ENCODE results near the gene SYT17. TPM values are rescaled to one million over a fixed set of nuclear protein-coding genes. Genes with fewer than 3 reads are reported as not detected.

The SYT17 gene
- total RNA-seq, 1 experiment from 2014 or later, result 4.2 TPM

DNA sequence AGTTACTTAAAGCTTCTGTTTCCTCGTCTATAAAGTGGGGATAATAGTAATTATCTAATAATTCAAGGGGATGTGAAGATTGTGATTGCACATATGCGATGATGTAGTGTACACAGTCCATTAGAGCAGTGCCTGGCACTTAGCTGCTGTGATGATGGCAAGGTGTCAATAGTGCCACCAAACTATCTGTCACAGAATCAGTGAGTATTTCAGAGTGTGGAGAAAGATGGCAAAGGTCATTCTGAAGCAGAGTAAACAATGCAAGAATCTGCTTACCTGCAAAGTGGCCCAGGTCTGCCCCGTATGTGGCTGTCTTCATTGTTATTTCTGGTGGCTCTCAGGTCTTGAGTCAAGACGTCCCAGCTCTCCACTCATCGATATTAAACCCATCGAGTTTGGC, 15.1 kb downstream of the SYT17 start:
- Mint-ChIP-seq H3K36me3 (ENCODE audit: insufficient read depth, unreplicated experiment) (no peaks in the 10 kb centered on the region), H3K27me3 (ENCODE audit: insufficient read depth, unreplicated experiment) (no peaks in the 10 kb centered on the region), H3K27ac (ENCODE audit: unreplicated experiment) (no peak overlapping the region), H3K4me3 (ENCODE audit: unreplicated experiment) (no peak overlapping the region), H3K4me1 (ENCODE audit: low read depth, unreplicated experiment) (no peaks in the 10 kb centered on the region), H3K9me3 (ENCODE audit: unreplicated experiment) (no peaks in the 10 kb centered on the region)
- Histone ChIP-seq H3K27me3 (replicated peaks; ENCODE audit: control insufficient read depth, insufficient read depth, low read length) (no peaks in the 10 kb centered on the region), H3K4me1 (no peaks in the 10 kb centered on the region), H3K4me3 (ENCODE audit: low read depth, low read length) (no peak overlapping the region), H3K9me3 (no peaks in the 10 kb centered on the region), H3K36me3 (ENCODE audit: control insufficient read depth, insufficient read depth, low read length) (peaks cover 2% of the 10 kb centered on the region; the same call in 1 of the 2 replicates)
- ChIA-PET POLR2A (no interaction called here), CTCF (no interaction called here)
- TF ChIP-seq, protein P1, sequence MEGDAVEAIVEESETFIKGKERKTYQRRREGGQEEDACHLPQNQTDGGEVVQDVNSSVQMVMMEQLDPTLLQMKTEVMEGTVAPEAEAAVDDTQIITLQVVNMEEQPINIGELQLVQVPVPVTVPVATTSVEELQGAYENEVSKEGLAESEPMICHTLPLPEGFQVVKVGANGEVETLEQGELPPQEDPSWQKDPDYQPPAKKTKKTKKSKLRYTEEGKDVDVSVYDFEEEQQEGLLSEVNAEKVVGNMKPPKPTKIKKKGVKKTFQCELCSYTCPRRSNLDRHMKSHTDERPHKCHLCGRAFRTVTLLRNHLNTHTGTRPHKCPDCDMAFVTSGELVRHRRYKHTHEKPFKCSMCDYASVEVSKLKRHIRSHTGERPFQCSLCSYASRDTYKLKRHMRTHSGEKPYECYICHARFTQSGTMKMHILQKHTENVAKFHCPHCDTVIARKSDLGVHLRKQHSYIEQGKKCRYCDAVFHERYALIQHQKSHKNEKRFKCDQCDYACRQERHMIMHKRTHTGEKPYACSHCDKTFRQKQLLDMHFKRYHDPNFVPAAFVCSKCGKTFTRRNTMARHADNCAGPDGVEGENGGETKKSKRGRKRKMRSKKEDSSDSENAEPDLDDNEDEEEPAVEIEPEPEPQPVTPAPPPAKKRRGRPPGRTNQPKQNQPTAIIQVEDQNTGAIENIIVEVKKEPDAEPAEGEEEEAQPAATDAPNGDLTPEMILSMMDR (IDR thresholded peaks at IDR 0.05; ENCODE audit: insufficient read depth in 1 of 2, low read depth in 1 of 2, low read length in 1 of 2, severe bottlenecking in 1 of 2, unreplicated experiment in 1 of 2), result no peak
- intact Hi-C loops (cut with micrococcal nuclease; ENCODE audit: unreplicated experiment), result no loop called here
- no TSS peak for BruUV-seq (replicated peaks)
- no peak for DNase-seq

DNA sequence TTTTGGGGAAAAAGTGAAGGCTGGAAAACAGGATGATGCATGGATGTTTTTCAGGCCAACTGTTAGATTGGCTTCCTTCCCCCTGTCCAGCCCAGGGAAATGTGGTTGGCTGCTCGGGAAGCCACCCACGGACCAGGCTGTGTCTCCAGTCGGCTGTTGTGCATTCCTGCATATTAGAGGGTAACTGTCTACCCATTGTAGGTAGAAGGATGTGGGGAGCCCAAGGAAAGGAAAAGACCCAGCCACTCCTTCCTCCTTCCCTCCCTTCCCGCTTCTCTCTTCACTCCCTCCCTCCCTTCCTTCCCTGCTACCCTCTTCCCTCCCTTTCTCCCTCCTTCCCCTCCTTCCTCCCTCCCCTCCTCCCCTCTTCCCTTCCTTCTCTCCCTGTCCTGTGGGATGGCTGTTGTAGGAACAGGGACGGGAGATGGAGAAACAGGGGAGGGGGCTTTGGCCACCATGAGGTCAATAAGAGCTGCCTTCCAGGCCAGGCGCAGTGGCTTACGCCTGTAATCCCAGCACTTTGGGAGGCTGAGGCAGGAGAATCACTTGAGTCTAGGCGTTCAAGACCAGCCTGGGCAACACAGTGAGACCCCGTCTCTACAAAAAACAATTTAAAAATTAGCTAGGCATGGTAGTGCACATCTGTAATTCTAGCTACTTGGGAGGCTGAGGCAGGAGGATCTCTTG, 16.9 kb downstream of the SYT17 start:
- intact Hi-C loops (cut with micrococcal nuclease; ENCODE audit: unreplicated experiment), result no loop called here
- H3K4me3 Mint-ChIP-seq (ENCODE audit: unreplicated experiment), result no peak overlapping the region
- H3K27me3 Mint-ChIP-seq (ENCODE audit: insufficient read depth, unreplicated experiment), result no peaks in the 10 kb centered on the region
- TF ChIP-seq, protein P1 (IDR thresholded peaks at IDR 0.05; ENCODE audit: insufficient read depth in 1 of 2, low read depth in 1 of 2, low read length in 1 of 2, severe bottlenecking in 1 of 2, unreplicated experiment in 1 of 2), result no peak
- Histone ChIP-seq H3K27me3 (replicated peaks; ENCODE audit: control insufficient read depth, insufficient read depth, low read length) (no peaks in the 10 kb centered on the region), H3K9me3 (no peaks in the 10 kb centered on the region), H3K4me3 (ENCODE audit: low read depth, low read length) (no peak overlapping the region), H3K36me3 (ENCODE audit: control insufficient read depth, insufficient read depth, low read length) (peaks cover 2% of the 10 kb centered on the region; the same call in 1 of the 2 replicates), H3K4me1 (no peaks in the 10 kb centered on the region)
- POLR2A ChIA-PET, result no interaction called here
- no peaks in the 10 kb centered on the region for H3K4me1 Mint-ChIP-seq (ENCODE audit: low read depth, unreplicated experiment)
- H3K27ac Mint-ChIP-seq (ENCODE audit: unreplicated experiment), result no peak overlapping the region
- BruUV-seq (replicated peaks), result no TSS peak
- no peaks in the 10 kb centered on the region for H3K9me3 Mint-ChIP-seq (ENCODE audit: unreplicated experiment)
- no peaks in the 10 kb centered on the region for H3K36me3 Mint-ChIP-seq (ENCODE audit: insufficient read depth, unreplicated experiment)
- DNase-seq, result no peak
- CTCF ChIA-PET, result interaction anchor here (0.7 kb wide), 1 partner anchor 211 kb away, joined by 3 read pairs; no protein-coding TSS in a partner anchor

DNA sequence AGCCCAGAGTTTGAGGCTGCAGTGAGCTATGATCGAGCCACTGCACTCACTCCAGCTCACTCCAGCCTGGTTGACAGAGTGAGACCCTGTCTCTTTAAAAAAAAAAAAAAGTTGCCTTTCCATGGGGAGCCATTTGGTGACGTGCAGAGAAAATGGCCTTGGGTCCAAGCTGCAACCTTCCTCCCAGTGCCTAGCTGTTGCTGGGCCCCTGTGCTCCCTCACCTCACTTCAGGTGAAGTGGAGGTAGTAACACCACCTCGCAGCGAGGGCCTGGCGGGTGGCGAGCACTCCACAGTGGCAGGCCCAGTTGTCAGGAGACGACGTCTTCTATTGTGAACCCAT, 17.4 kb downstream of the SYT17 start:
- H3K27me3 Mint-ChIP-seq (ENCODE audit: insufficient read depth, unreplicated experiment), result no peaks in the 10 kb centered on the region
- no peak overlapping the region for H3K4me3 ChIP-seq (ENCODE audit: low read depth, low read length)
- no peaks in the 10 kb centered on the region for H3K36me3 Mint-ChIP-seq (ENCODE audit: insufficient read depth, unreplicated experiment)
- H3K27ac Mint-ChIP-seq (ENCODE audit: unreplicated experiment), result no peak overlapping the region
- H3K9me3 Mint-ChIP-seq (ENCODE audit: unreplicated experiment), result no peaks in the 10 kb centered on the region
- BruUV-seq (replicated peaks), result no TSS peak
- H3K4me1 Mint-ChIP-seq (ENCODE audit: low read depth, unreplicated experiment), result no peaks in the 10 kb centered on the region
- intact Hi-C loops (cut with micrococcal nuclease; ENCODE audit: unreplicated experiment), result no loop called here
- DNase-seq, result no peak
- peaks cover 2% of the 10 kb centered on the region; the same call in 1 of the 2 replicates for H3K36me3 ChIP-seq (ENCODE audit: control insufficient read depth, insufficient read depth, low read length)
- no peak overlapping the region for H3K4me3 Mint-ChIP-seq (ENCODE audit: unreplicated experiment)
- ChIA-PET POLR2A (no interaction called here), CTCF (interaction anchor here (0.7 kb wide), 1 partner anchor 210 kb away, joined by 3 read pairs; no protein-coding TSS in a partner anchor)
- no peaks in the 10 kb centered on the region for H3K27me3 ChIP-seq (replicated peaks; ENCODE audit: control insufficient read depth, insufficient read depth, low read length)
- H3K9me3 ChIP-seq, result no peaks in the 10 kb centered on the region
- TF ChIP-seq, protein P1 (IDR thresholded peaks at IDR 0.05; ENCODE audit: insufficient read depth in 1 of 2, low read depth in 1 of 2, low read length in 1 of 2, severe bottlenecking in 1 of 2, unreplicated experiment in 1 of 2), result no peak
- H3K4me1 ChIP-seq, result no peaks in the 10 kb centered on the region
